LNCaP clone FGC (cell line): ENCODE results near the gene PYHIN1.
"Not testable (repeated sequence)": the region's sequence is repeated elsewhere in the genome, so short reads cannot be mapped to it uniquely, and the experiment has no call there.

ENCODE experiments used
- DNase-seq: peaks from one replicate; pipeline ENCODE4 v3.0.0-alpha.2; 2011; ENCODE audit warnings: low read depth
- H3K4me3 ChIP-seq: 2 replicates; pipeline ENCODE4 v1.5.1; 2011; ENCODE audit warnings: mild to moderate bottlenecking, low read depth, low read length, control low read depth
- TF ChIP-seq, protein P1 (sequence below): IDR thresholded peaks from 2 replicates; pipeline ENCODE4 v1.5.1; 2012; ENCODE audit warnings: mild to moderate bottlenecking; ENCODE audit not compliant: control insufficient read depth, insufficient read depth; ENCODE audit errors: extremely low read depth

Gene PYHIN1

GRCh38 chr1:159009704-159010361 is 78.5 kb downstream of the PYHIN1 start, which contains the start of gene IFI16:
Gene IFI16, plus strand, starts transcription at chr1:159009907. Its CDS starts 4,774 bp downstream, at chr1:159014681.
- TF ChIP-seq, protein P1, sequence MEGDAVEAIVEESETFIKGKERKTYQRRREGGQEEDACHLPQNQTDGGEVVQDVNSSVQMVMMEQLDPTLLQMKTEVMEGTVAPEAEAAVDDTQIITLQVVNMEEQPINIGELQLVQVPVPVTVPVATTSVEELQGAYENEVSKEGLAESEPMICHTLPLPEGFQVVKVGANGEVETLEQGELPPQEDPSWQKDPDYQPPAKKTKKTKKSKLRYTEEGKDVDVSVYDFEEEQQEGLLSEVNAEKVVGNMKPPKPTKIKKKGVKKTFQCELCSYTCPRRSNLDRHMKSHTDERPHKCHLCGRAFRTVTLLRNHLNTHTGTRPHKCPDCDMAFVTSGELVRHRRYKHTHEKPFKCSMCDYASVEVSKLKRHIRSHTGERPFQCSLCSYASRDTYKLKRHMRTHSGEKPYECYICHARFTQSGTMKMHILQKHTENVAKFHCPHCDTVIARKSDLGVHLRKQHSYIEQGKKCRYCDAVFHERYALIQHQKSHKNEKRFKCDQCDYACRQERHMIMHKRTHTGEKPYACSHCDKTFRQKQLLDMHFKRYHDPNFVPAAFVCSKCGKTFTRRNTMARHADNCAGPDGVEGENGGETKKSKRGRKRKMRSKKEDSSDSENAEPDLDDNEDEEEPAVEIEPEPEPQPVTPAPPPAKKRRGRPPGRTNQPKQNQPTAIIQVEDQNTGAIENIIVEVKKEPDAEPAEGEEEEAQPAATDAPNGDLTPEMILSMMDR, result no peak
- DNase-seq, result no peak
- H3K4me3 ChIP-seq, result no peak within 1 kb of the TSS

- no peak overlapping the region for H3K4me3 ChIP-seq
- TF ChIP-seq, protein P1, result no peak
- DNase-seq, result no peak
Observed at GRCh38 chr1:159010391-159010790, 79.0 kb downstream of the PYHIN1 start.

GRCh38 chr1:159011001-159011400 is 79.6 kb downstream of the PYHIN1 start:
- DNase-seq, result not testable (repeated sequence)

GRCh38 chr1:159011751-159012150 is 80.4 kb downstream of the PYHIN1 start:
- DNase-seq, result no peak
- TF ChIP-seq, protein P1, result no peak
- no peak overlapping the region for H3K4me3 ChIP-seq

More at GRCh38 chr1:159011001-159011400, 79.6 kb downstream of the PYHIN1 start:
- not testable (repeated sequence) for H3K4me3 ChIP-seq

DNA sequence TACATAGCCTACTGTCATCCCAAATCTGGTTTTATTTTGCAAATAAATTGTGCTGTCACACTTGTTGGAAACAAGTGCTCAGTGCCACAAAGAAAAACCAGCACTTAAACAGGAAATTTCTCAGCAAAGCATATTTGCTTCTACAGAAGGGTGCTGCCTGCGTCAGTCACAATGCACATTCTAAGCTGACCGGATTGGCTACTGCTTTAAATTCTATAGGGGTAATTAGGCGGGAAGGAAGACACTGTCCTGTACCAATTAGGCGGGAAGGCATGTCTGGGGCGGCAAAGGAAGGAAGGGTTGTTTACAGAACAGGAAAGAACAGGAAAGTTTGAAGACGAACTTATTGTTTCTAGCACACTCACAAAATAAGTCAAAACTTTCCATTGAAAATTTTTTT is 81.1 kb downstream of the PYHIN1 start:
- no peak for DNase-seq
- no peak overlapping the region for H3K4me3 ChIP-seq

GRCh38 chr1:159014003-159014571 is 82.7 kb downstream of the PYHIN1 start:
- TF ChIP-seq, protein P1, result no peak
- no peak overlapping the region for H3K4me3 ChIP-seq
- DNase-seq, result no peak

More for the DNA sequence above, 81.1 kb downstream of the PYHIN1 start:
- TF ChIP-seq, protein P1, result no peak

DNA sequence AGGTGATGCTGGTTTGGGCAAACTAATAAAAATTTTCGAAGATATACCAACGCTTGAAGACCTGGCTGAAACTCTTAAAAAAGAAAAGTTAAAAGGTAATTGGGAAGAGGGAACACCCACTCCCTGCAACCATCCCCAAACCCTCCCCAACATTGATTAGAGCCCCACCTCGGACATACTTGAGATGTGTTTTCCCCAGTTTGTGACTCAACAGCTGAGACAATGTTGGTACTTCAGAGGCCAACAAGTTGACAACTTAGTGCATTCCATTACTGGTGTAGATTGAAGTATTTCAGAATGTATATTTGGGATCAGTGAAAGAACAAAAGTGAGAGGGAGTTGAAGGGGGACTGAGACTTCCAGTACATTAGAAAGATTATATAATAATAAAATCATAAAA is 83.5 kb downstream of the PYHIN1 start:
- no peak overlapping the region for H3K4me3 ChIP-seq
- no peak for DNase-seq
- TF ChIP-seq, protein P1, result no peak
